Endometrial microvascular endothelial cells (primary cell): Measurements from ENCODE around the gene KCNN2. TPM values are rescaled to one million over a fixed set of nuclear protein-coding genes. Genes with fewer than 3 reads are reported as not detected.

ENCODE experiments used
- in situ Hi-C: cut with HindIII; loops from 2 replicates; pipeline ENCODE4 v1.10.0; 2017; ENCODE audit warnings: low sequenced_read_pairs, low pct_unique_long_range_greater_than_20kb; ENCODE audit errors: inconsistent ontology term
- total RNA-seq: library from RNA; depleted of rRNA; stranded (reverse); fragments of >200 nt; gene quantifications from one replicate; pipeline ENCODE4 v1.2.3, GENCODE V29; 2015; ENCODE audit errors: inconsistent ontology term

KCNN2 gene
- 3.9 TPM for total RNA-seq

- in situ Hi-C loops = no loop called here
These were observed at the start of gene KCNN2 for GRCh38 chr5:114361724-114362196. Gene KCNN2, plus strand, starts transcription at chr5:114362070. Its CDS starts 70 bp downstream, at chr5:114362140.

- in situ Hi-C loops = no loop called here
These were observed 49.2 kb upstream of the KCNN2 start for GRCh38 chr5:114312658-114313057.

- in situ Hi-C loops = no loop called here
These were observed 47.8 kb upstream of the KCNN2 start for GRCh38 chr5:114314061-114314460.

GRCh38 chr5:114316167-114316566, 45.7 kb upstream of the KCNN2 start:
- in situ Hi-C loops = no loop called here

- in situ Hi-C loops = no loop called here
These were observed 44.1 kb upstream of the KCNN2 start for GRCh38 chr5:114317751-114318150.

- in situ Hi-C loops = no loop called here
These were observed 42.6 kb upstream of the KCNN2 start for GRCh38 chr5:114319236-114319635.

GRCh38 chr5:114319821-114320220, 42.0 kb upstream of the KCNN2 start:
- in situ Hi-C loops = no loop called here

- in situ Hi-C loops = no loop called here
These were observed 37.6 kb upstream of the KCNN2 start for GRCh38 chr5:114324282-114324681.

GRCh38 chr5:114325541-114325940, 36.3 kb upstream of the KCNN2 start:
- in situ Hi-C loops = no loop called here

- in situ Hi-C loops = no loop called here
These were observed 34.4 kb upstream of the KCNN2 start for GRCh38 chr5:114327474-114327873.

- in situ Hi-C loops = no loop called here
These were observed 33.9 kb upstream of the KCNN2 start for GRCh38 chr5:114327987-114328386.

- in situ Hi-C loops = no loop called here
These were observed 30.8 kb upstream of the KCNN2 start for GRCh38 chr5:114330916-114331531.

- in situ Hi-C loops = no loop called here
These were observed 29.4 kb upstream of the KCNN2 start for GRCh38 chr5:114332493-114332892.

GRCh38 chr5:114332925-114333324, 28.9 kb upstream of the KCNN2 start:
- in situ Hi-C loops = no loop called here

GRCh38 chr5:114335391-114335790, 26.5 kb upstream of the KCNN2 start:
- in situ Hi-C loops = no loop called here

GRCh38 chr5:114339108-114339507, 22.8 kb upstream of the KCNN2 start:
- in situ Hi-C loops = no loop called here

- in situ Hi-C loops = no loop called here
These were observed 15.7 kb upstream of the KCNN2 start for GRCh38 chr5:114346181-114346580.

- in situ Hi-C loops = no loop called here
These were observed 6.6 kb upstream of the KCNN2 start for GRCh38 chr5:114355086-114355830.

- in situ Hi-C loops = no loop called here
These were observed 3.5 kb upstream of the KCNN2 start for GRCh38 chr5:114358329-114358728.

- in situ Hi-C loops = no loop called here
These were observed 1.5 kb upstream of the KCNN2 start for GRCh38 chr5:114360357-114360756.
